A673 (cell line): ENCODE measurements around the gene CAP2. TPM values are rescaled to one million over a fixed set of nuclear protein-coding genes. Genes with fewer than 3 reads are reported as not detected.

Experiments used
- BruUV-seq: library from RNA; stranded (reverse); fragments of 400-500 nt; replicated peaks from 2 replicates; lab custom pipeline; 2021; lab: Mats Ljungman, UMichigan
- CTCF ChIA-PET: fragments of 300-600 bp; sonication (Branson Sonifier 250); formaldehyde crosslinking; loops from one replicate; lab custom pipeline; 2022; ENCODE audit warnings: antibody characterized with exemption; lab: Charles Lee
- POLR2A ChIA-PET: fragments of 300-600 bp; sonication (Branson Sonifier 250); formaldehyde crosslinking; loops from one replicate; lab custom pipeline; 2022; ENCODE audit warnings: antibody characterized with exemption; ENCODE audit not compliant: low non-redundant PET; lab: Charles Lee
- DNase-seq: peaks from one replicate; pipeline ENCODE4 v3.0.0-alpha.2; 2015; ENCODE audit warnings: low spot score
- H3K27ac ChIP-seq: fragments of 200-600 bp; sonication (generic); 2 replicates; pipeline ENCODE4 v1.5.1; 2016; ENCODE audit warnings: mixed run types, low read depth, mild to moderate bottlenecking, mixed read lengths, antibody characterized with exemption, low read length; ENCODE audit not compliant: poor library complexity, severe bottlenecking
- H3K27me3 ChIP-seq: fragments of 200-600 bp; sonication (generic); replicated peaks from 2 replicates; pipeline ENCODE4 v1.6.1; 2017; ENCODE audit warnings: mixed run types, low read depth, mild to moderate bottlenecking, mixed read lengths, antibody characterized with exemption, low read length; ENCODE audit not compliant: insufficient read depth, poor library complexity
- H3K36me3 ChIP-seq: fragments of 200-600 bp; sonication (generic); 2 replicates; pipeline ENCODE4 v1.6.1; 2016; ENCODE audit warnings: mixed run types, mild to moderate bottlenecking, mixed read lengths, antibody characterized with exemption, low read length; ENCODE audit not compliant: insufficient read depth, poor library complexity, severe bottlenecking
- H3K4me1 ChIP-seq: fragments of 200-600 bp; sonication (generic); 2 replicates; pipeline ENCODE4 v1.6.1; 2017; ENCODE audit warnings: mixed run types, mild to moderate bottlenecking, mixed read lengths, antibody characterized with exemption, low read length; ENCODE audit not compliant: insufficient read depth, poor library complexity, severe bottlenecking
- H3K4me3 ChIP-seq: fragments of 200-600 bp; sonication (generic); 2 replicates; pipeline ENCODE4 v1.5.1; 2016; ENCODE audit warnings: low read depth, mixed run types, mild to moderate bottlenecking, mixed read lengths, low read length; ENCODE audit not compliant: poor library complexity, severe bottlenecking
- H3K9me3 ChIP-seq: fragments of 200-600 bp; sonication (generic); 2 replicates; pipeline ENCODE4 v1.6.1; 2016; ENCODE audit warnings: mixed run types, low read depth, mild to moderate bottlenecking, mixed read lengths, antibody characterized with exemption, low read length; ENCODE audit not compliant: poor library complexity, severe bottlenecking
- CTCF ChIP-seq: fragments of 300-800, 200-600 bp; sonication (generic); conservative IDR thresholded peaks from 2 replicates; pipeline ENCODE4 v1.5.1; 2017; ENCODE audit warnings: low read depth, mild to moderate bottlenecking, antibody characterized with exemption, low read length, moderate library complexity, mixed read lengths
- EZH2 ChIP-seq: fragments of 200-600 bp; sonication (generic); IDR thresholded peaks from 2 replicates; pipeline ENCODE4 v1.6.1; 2017; ENCODE audit warnings: borderline replicate concordance, low read depth, mild to moderate bottlenecking, mixed read lengths, antibody characterized with exemption, low read length; ENCODE audit not compliant: poor library complexity, severe bottlenecking
- intact Hi-C: fragments of 100-400 bp; cut with micrococcal nuclease; formaldehyde crosslinking; loops from one replicate; pipeline ENCODE4 v1.10.0; 2022; ENCODE audit not compliant: unreplicated experiment
- total RNA-seq: library from RNA; stranded (reverse); gene quantifications from 2 replicates; pipeline ENCODE4 v1.2.3, GENCODE V29; 2021

Gene CAP2
- total RNA-seq, 1 experiment from 2014 or later = 20.8 TPM

GRCh38 chr6:17565399-17565798 is 172.0 kb downstream of the CAP2 start:
- DNase-seq = no peak
- H3K27me3 ChIP-seq = no peaks in the 10 kb centered on the region
- intact Hi-C loops = no loop called here
- ChIA-PET POLR2A (no interaction called here), CTCF (no interaction called here)
- TF ChIP-seq CTCF (no peak), EZH2 (no peak)
- H3K27ac ChIP-seq = no peak overlapping the region
- no peak overlapping the region for H3K4me3 ChIP-seq
- no TSS peak for BruUV-seq
- H3K4me1 ChIP-seq = no peaks in the 10 kb centered on the region
- H3K36me3 ChIP-seq = no peaks in the 10 kb centered on the region
- H3K9me3 ChIP-seq = peaks cover 14% of the 10 kb centered on the region

- H3K4me3 ChIP-seq = no peak overlapping the region
- H3K36me3 ChIP-seq = no peaks in the 10 kb centered on the region
- POLR2A ChIA-PET = interaction anchor here (0.5 to 0.6 kb wide), 2 partner anchors 37 to 250 kb away, joined by 3 read pairs; no protein-coding TSS in a partner anchor
- H3K4me1 ChIP-seq = no peaks in the 10 kb centered on the region
- TF ChIP-seq EZH2 (no peak), CTCF (no peak)
- peaks cover 6% of the 10 kb centered on the region for H3K9me3 ChIP-seq
- H3K27me3 ChIP-seq = no peaks in the 10 kb centered on the region
- intact Hi-C loops = no loop called here
- no TSS peak for BruUV-seq
- CTCF ChIA-PET = interaction anchor here (0.6 kb wide), 1 partner anchor 1996 kb away, joined by 3 read pairs; no protein-coding TSS in a partner anchor
- no peak for DNase-seq
- no peak overlapping the region for H3K27ac ChIP-seq
Observed at GRCh38 chr6:17574866-17575560, 181.6 kb downstream of the CAP2 start.

- Histone ChIP-seq H3K36me3 (no peaks in the 10 kb centered on the region), H3K4me3 (no peak overlapping the region), H3K27ac (no peak overlapping the region), H3K4me1 (no peaks in the 10 kb centered on the region), H3K27me3 (no peaks in the 10 kb centered on the region), H3K9me3 (peaks cover 6% of the 10 kb centered on the region)
- TF ChIP-seq CTCF = no peak
- TF ChIP-seq EZH2 = no peak
- CTCF ChIA-PET = no interaction called here
- POLR2A ChIA-PET = no interaction called here
- no peak for DNase-seq
- BruUV-seq = no TSS peak
- intact Hi-C loops = no loop called here
Observed at GRCh38 chr6:17577059-17577458, 183.7 kb downstream of the CAP2 start.
